ENCODE results near the gene TPM2. TPM values are rescaled to one million over a fixed set of nuclear protein-coding genes. Genes with fewer than 3 reads are reported as not detected.

Gene TPM2
- total and polyA plus RNA-seq, 2 donors (not counting 1 experiment from before 2014, with no cell fraction given) = 2.4 to 6.3 TPM

- peaks cover 0 to 7% of the 10 kb centered on the region in 2 donors for H3K4me1 ChIP-seq (ENCODE audit: control insufficient read depth in 2 of 2, insufficient read depth in 2 of 2, low read length in 2 of 2)
- no peak overlapping the region for H3K4me3 Mint-ChIP-seq
- peaks cover 7% of the 10 kb centered on the region for H4K20me1 ChIP-seq (ENCODE audit: control insufficient read depth, insufficient read depth, low read length, poor library complexity, severe bottlenecking)
- no peaks in the 10 kb centered on the region for H3K27me3 Mint-ChIP-seq
- H3K9me3 Mint-ChIP-seq (ENCODE audit: insufficient read depth) = no peaks in the 10 kb centered on the region
- H3K4me2 ChIP-seq (replicated peaks; ENCODE audit: low read depth, low read length, poor library complexity, severe bottlenecking) = no peak overlapping the region
- POLR2A ChIA-PET = interaction anchor here (0.7 to 2.4 kb wide), 2 partner anchors 50 to 77 kb away, joined by 5 to 9 read pairs; no protein-coding TSS in a partner anchor
- CTCF ChIA-PET = interaction anchor here (1.1 to 10.0 kb wide), 17 partner anchors 12 to 185 kb away, joined by 3 to 195 read pairs (median 14); partner anchors contain the start of genes ARHGEF39, CCDC107, CD72 and CREB3
- H3K36me3 ChIP-seq (replicated peaks in 1 of 2; ENCODE audit: control extremely low read depth in 1 of 2, control insufficient read depth in 1 of 2, extremely low read depth in 1 of 2, insufficient read depth in 2 of 2, low read length in 1 of 2) = peaks cover 1 to 65% of the 10 kb centered on the region in 2 experiments
- H3K4me1 Mint-ChIP-seq = peaks cover 8% of the 10 kb centered on the region
- TF ChIP-seq, protein P1, sequence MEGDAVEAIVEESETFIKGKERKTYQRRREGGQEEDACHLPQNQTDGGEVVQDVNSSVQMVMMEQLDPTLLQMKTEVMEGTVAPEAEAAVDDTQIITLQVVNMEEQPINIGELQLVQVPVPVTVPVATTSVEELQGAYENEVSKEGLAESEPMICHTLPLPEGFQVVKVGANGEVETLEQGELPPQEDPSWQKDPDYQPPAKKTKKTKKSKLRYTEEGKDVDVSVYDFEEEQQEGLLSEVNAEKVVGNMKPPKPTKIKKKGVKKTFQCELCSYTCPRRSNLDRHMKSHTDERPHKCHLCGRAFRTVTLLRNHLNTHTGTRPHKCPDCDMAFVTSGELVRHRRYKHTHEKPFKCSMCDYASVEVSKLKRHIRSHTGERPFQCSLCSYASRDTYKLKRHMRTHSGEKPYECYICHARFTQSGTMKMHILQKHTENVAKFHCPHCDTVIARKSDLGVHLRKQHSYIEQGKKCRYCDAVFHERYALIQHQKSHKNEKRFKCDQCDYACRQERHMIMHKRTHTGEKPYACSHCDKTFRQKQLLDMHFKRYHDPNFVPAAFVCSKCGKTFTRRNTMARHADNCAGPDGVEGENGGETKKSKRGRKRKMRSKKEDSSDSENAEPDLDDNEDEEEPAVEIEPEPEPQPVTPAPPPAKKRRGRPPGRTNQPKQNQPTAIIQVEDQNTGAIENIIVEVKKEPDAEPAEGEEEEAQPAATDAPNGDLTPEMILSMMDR (IDR thresholded peaks at IDR 0.05) = no peak
- no peak for TF ChIP-seq EZH2 (IDR thresholded peaks at IDR 0.05; ENCODE audit: borderline replicate concordance, insufficient read depth, low read depth, low read length, poor library complexity, severe bottlenecking)
- whole genome bisulfite sequencing (ENCODE audit: insufficient coverage) = 97% methylated on average over 14 of the region's 14 CpGs
- ATAC-seq (ENCODE audit: low read depth) = no peak
- no peak overlapping the region for H3K27ac ChIP-seq (ENCODE audit: low read length in 2 of 2)
- H3K9me3 ChIP-seq (ENCODE audit: control extremely low read depth in 1 of 3, control insufficient read depth in 2 of 3, insufficient read depth in 1 of 3, low read length in 2 of 3) = no peaks in the 10 kb centered on the region
- H3K27me3 ChIP-seq (replicated peaks in 1 of 4; ENCODE audit: control extremely low read depth in 1 of 4, control insufficient read depth in 3 of 4, insufficient read depth in 4 of 4, low read length in 3 of 4) = no peaks in the 10 kb centered on the region
- intact Hi-C loops (cut with micrococcal nuclease) = loop anchor here (2.0 kb wide), 1 partner anchor 35 kb away; the partner anchor contains the start of genes CREB3 and TLN1
- no peak overlapping the region for H3K27ac Mint-ChIP-seq
- no peak for DNase-seq
- no peak overlapping the region for H3K9ac ChIP-seq (ENCODE audit: low read length)
- H3K4me3 ChIP-seq (ENCODE audit: control extremely low read depth in 1 of 5, extremely low read depth in 1 of 5, insufficient read depth in 1 of 5, low read depth in 2 of 5, low read length in 4 of 5) = no peak overlapping the region
- H3K79me2 ChIP-seq (ENCODE audit: control insufficient read depth, insufficient read depth, low read length) = no peaks in the 10 kb centered on the region
- no peak overlapping the region for H2AFZ ChIP-seq (ENCODE audit: insufficient read depth, low read depth, low read length, poor library complexity, severe bottlenecking)
Observed at GRCh38 chr9:35697486-35697885, 7.8 kb upstream of the TPM2 start.

GRCh38 chr9:35696520-35697215, 6.9 kb upstream of the TPM2 start:
- Mint-ChIP-seq H3K27ac (peak overlapping the region; percentile 79), H3K9me3 (ENCODE audit: insufficient read depth) (no peaks in the 10 kb centered on the region), H3K4me1 (peaks cover 8% of the 10 kb centered on the region), H3K27me3 (no peaks in the 10 kb centered on the region), H3K4me3 (no peak overlapping the region)
- Histone ChIP-seq H3K36me3 (replicated peaks in 1 of 2; ENCODE audit: control extremely low read depth in 1 of 2, control insufficient read depth in 1 of 2, extremely low read depth in 1 of 2, insufficient read depth in 2 of 2, low read length in 1 of 2) (peaks cover 0 to 59% of the 10 kb centered on the region in 2 experiments), H3K79me2 (ENCODE audit: control insufficient read depth, insufficient read depth, low read length) (no peaks in the 10 kb centered on the region), H2AFZ (ENCODE audit: insufficient read depth, low read depth, low read length, poor library complexity, severe bottlenecking) (no peak overlapping the region), H4K20me1 (ENCODE audit: control insufficient read depth, insufficient read depth, low read length, poor library complexity, severe bottlenecking) (peaks cover 7% of the 10 kb centered on the region), H3K9ac (ENCODE audit: low read length) (no peak overlapping the region), H3K27ac (ENCODE audit: low read length in 2 of 2) (no peak overlapping the region), H3K4me3 (ENCODE audit: control extremely low read depth in 1 of 5, extremely low read depth in 1 of 5, insufficient read depth in 1 of 5, low read depth in 2 of 5, low read length in 4 of 5) (no peak overlapping the region), H3K9me3 (ENCODE audit: control extremely low read depth in 1 of 3, control insufficient read depth in 2 of 3, insufficient read depth in 1 of 3, low read length in 2 of 3) (no peaks in the 10 kb centered on the region), H3K4me2 (replicated peaks; ENCODE audit: low read depth, low read length, poor library complexity, severe bottlenecking) (no peak overlapping the region), H3K27me3 (replicated peaks in 1 of 4; ENCODE audit: control extremely low read depth in 1 of 4, control insufficient read depth in 3 of 4, insufficient read depth in 4 of 4, low read length in 3 of 4) (no peaks in the 10 kb centered on the region), H3K4me1 (ENCODE audit: control insufficient read depth in 2 of 2, insufficient read depth in 2 of 2, low read length in 2 of 2) (peaks cover 0 to 7% of the 10 kb centered on the region in 2 donors)
- POLR2A ChIA-PET = interaction anchor here (0.5 to 2.4 kb wide), 7 partner anchors 9 to 616 kb away, joined by 3 to 9 read pairs (median 4); no protein-coding TSS in a partner anchor
- CTCF ChIA-PET = interaction anchor here (0.7 to 10.0 kb wide), 32 partner anchors 11 to 624 kb away, joined by 3 to 195 read pairs (median 8); partner anchors contain the start of genes ARHGEF39, CCDC107, CD72 and CREB3
- 36% methylated on average over 7 of the region's 9 CpGs for WGBS (ENCODE audit: insufficient coverage)
- ATAC-seq (ENCODE audit: low read depth) = peak; percentile 97
- intact Hi-C loops (cut with micrococcal nuclease) = loop anchor here (1.0 to 2.0 kb wide), 5 partner anchors 36 to 92 kb away; partner anchors contain the start of genes CCDC107, CREB3, RMRP and TLN1
- peak; percentile 78 for DNase-seq
- TF ChIP-seq EZH2 (IDR thresholded peaks at IDR 0.05; ENCODE audit: borderline replicate concordance, insufficient read depth, low read depth, low read length, poor library complexity, severe bottlenecking) = no peak
- TF ChIP-seq, protein P1 (IDR thresholded peaks at IDR 0.05) = peak; percentile 91
